Measurements from ENCODE around the gene PAK1.

The PAK1 gene

DNA sequence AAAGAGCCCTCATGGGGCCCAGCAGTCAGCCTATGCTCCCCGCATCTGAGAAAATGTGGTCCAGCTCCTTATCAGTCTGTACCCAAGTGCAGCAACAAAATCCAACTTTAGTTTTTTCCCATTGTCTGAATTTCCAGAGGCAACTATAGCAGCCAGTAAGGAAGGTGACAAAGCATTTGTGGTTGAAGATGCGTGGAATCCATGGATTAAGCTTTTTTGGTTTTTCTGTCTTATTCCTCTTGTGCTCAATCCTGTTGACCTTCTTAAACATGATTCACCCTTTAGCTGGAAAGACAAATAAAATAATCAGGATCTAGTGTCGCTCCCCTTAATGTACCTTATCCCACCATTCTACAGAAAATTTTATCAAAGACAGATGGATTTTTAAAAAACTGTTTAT is 186.8 kb downstream of the PAK1 start:
- CTCF ChIA-PET, result interaction anchor here (0.9 to 1.3 kb wide), 3 partner anchors 60 to 261 kb away, joined by 3 read pairs; no protein-coding TSS in a partner anchor
- TF ChIP-seq, protein P1, sequence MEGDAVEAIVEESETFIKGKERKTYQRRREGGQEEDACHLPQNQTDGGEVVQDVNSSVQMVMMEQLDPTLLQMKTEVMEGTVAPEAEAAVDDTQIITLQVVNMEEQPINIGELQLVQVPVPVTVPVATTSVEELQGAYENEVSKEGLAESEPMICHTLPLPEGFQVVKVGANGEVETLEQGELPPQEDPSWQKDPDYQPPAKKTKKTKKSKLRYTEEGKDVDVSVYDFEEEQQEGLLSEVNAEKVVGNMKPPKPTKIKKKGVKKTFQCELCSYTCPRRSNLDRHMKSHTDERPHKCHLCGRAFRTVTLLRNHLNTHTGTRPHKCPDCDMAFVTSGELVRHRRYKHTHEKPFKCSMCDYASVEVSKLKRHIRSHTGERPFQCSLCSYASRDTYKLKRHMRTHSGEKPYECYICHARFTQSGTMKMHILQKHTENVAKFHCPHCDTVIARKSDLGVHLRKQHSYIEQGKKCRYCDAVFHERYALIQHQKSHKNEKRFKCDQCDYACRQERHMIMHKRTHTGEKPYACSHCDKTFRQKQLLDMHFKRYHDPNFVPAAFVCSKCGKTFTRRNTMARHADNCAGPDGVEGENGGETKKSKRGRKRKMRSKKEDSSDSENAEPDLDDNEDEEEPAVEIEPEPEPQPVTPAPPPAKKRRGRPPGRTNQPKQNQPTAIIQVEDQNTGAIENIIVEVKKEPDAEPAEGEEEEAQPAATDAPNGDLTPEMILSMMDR (IDR thresholded peaks at IDR 0.05; ENCODE audit: insufficient read depth, low read length, missing control alignments), result no peak
- no peak overlapping the region for H3K4me3 ChIP-seq (ENCODE audit: low read depth, low read length)
- no peak for DNase-seq (ENCODE audit: low read depth, low spot score)
- POLR2A ChIA-PET, result interaction anchor here (0.8 to 1.2 kb wide), 3 partner anchors 59 to 315 kb away, joined by 3 to 4 read pairs (median 4); no protein-coding TSS in a partner anchor

DNA sequence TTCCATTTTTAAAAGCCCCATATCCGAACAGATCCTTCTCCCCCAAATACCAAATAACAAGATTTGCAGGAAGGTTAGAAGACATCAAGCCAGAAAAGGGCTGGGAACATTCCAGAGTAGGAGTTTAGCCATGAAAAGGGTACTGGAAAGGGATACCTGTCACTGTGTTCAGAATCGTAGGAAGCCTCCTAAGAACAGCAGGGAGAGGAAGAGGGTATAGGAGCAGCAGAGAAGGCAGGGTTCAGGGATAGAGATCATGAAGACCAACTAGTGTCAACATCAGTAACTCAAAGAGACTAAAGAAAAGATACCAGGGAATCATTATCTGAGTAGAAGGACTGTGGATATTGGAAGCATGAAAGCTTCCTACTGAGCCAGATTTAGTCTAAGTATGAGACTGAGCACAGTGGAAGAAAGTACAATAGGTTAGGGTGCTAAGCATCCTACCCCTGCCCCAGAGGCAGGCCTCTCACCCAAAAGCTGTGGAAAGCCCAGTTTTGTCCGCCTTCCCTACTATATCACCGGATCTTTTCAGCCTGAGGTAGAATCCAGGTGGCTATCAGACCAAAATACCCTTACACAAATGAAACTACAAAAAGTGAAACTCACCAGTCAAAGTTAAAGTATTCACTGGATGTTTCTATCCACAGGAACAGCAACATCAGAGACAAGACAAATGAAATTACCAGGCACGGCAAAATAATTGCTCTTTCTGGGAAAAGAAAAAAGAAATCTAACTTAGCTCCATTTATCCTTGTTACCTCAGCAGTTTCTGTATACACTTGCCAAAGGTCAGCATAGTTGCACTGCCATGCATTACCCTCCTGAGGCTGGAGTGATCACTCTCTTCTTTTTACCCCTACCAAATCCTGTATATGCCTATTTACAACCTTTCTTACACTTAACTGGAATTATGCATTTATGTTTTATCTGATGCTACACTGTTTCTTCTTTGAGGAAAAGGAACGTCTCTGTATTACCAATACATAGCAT is 189.1 kb downstream of the PAK1 start:
- CTCF ChIA-PET, result interaction anchor here (1.0 to 1.6 kb wide), 2 partner anchors 158 to 264 kb away, joined by 3 to 5 read pairs; no protein-coding TSS in a partner anchor
- DNase-seq (ENCODE audit: low read depth, low spot score), result no peak
- TF ChIP-seq, protein P1 (IDR thresholded peaks at IDR 0.05; ENCODE audit: insufficient read depth, low read length, missing control alignments), result no peak
- no peak overlapping the region for H3K4me3 ChIP-seq (ENCODE audit: low read depth, low read length)
- POLR2A ChIA-PET, result interaction anchor here (0.6 kb wide), 1 partner anchor 220 kb away, joined by 3 read pairs; no protein-coding TSS in a partner anchor

DNA sequence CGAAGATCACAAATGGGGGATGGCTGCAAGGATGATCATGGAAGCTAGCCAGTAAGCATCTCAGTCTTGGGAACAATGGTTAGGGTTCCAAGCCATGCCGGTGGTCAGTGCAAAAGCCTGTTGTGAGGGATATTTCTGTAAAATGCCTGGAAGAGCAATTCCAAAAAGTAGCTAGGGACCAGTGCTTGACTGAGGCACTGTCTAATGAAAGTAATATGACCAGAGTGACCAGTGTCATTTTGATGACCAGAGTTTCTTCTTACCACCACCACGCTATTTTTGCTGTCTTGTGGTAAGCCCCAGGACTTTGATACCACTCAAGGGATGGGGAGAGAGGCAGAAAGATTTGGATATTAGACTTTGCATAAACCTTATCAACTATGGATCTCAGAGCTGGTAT is 190.8 kb downstream of the PAK1 start:
- no peak overlapping the region for H3K4me3 ChIP-seq (ENCODE audit: low read depth, low read length)
- ChIA-PET POLR2A (no interaction called here), CTCF (interaction anchor here (1.5 kb wide), 1 partner anchor 12 kb away, joined by 3 read pairs; no protein-coding TSS in a partner anchor)
- DNase-seq (ENCODE audit: low read depth, low spot score), result no peak
- TF ChIP-seq, protein P1 (IDR thresholded peaks at IDR 0.05; ENCODE audit: insufficient read depth, low read length, missing control alignments), result no peak

DNA sequence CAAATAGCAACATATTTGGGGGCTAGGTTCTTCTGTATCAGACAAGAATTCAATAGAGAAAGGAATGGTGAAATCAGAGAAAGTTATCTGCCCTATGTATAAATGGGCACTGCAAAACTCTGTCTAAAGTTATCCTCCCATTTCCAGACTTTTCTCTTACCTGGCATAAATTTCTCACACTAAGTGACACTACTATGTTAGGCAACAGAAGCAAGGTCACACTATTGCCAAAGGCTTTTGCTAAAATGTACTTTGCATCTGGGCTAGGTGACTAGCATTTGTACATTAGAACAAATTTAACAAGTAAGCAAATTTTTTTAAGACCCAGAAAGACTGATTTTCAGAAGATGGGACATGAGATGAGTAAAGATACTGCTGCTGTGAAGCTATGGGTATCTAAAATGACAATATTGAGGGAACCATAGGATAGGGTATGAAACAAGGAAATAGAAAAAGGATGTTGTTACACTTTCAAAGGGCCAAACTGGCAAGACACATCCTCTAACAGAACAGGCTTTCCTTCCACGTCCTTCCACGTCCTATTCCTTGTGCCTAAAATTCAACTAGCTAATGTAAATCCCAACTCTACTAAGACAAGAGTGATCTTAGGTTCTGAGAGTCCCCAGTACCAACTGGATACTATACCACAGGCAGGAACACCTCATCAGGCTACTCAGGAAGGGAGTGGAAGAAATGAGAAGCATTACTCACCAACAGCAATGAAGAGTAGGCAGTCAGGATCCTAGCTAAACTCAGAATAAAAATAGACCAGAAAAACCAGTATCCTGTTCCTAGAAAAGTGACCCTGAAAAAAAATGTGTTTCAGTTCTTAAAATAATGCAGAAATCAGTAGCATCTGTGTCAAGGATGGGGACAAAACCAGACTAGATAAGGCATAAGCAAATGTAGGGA is 195.0 kb downstream of the PAK1 start:
- no peak overlapping the region for H3K4me3 ChIP-seq (ENCODE audit: low read depth, low read length)
- ChIA-PET CTCF (no interaction called here), POLR2A (no interaction called here)

DNA sequence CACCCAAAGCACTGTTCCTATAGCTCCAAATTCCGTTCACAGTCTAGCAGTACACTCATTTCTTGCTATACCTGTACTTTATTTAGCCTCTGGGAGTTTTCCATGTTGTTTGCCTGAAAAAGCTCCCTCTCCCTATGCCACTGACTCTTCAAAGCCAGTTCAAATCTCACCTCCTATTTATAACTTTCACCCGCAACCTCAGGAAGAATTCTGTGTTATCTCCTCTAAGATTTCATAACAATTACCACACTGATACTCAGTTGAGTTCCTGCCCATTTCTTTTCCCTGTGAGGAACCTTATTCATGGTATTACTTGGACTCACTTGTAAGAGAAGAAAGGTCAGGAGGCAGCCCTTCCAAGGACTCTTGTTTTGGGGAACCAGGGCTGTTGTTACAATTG is 197.6 kb downstream of the PAK1 start:
- ChIA-PET POLR2A (no interaction called here), CTCF (interaction anchor here (1.1 kb wide), 1 partner anchor 11 kb away, joined by 3 read pairs; no protein-coding TSS in a partner anchor)
- DNase-seq (ENCODE audit: low read depth, low spot score), result no peak
- TF ChIP-seq, protein P1 (IDR thresholded peaks at IDR 0.05; ENCODE audit: insufficient read depth, low read length, missing control alignments), result no peak
- H3K4me3 ChIP-seq (ENCODE audit: low read depth, low read length), result no peak overlapping the region

More for the DNA sequence above, 195.0 kb downstream of the PAK1 start:
- DNase-seq (ENCODE audit: low read depth, low spot score), result no peak
- TF ChIP-seq, protein P1 (IDR thresholded peaks at IDR 0.05; ENCODE audit: insufficient read depth, low read length, missing control alignments), result no peak

Data from AG04449 (cell line).